ENCODE data around the gene FILIP1. TPM values are rescaled to one million over a fixed set of nuclear protein-coding genes. Genes with fewer than 3 reads are reported as not detected.

FILIP1 gene
- total and polyA plus RNA-seq, 2 of the 8 experiments (the other 6 are each of a cell fraction or from before 2014, with no cell fraction given): 2.4 to 5.7 TPM

DNA sequence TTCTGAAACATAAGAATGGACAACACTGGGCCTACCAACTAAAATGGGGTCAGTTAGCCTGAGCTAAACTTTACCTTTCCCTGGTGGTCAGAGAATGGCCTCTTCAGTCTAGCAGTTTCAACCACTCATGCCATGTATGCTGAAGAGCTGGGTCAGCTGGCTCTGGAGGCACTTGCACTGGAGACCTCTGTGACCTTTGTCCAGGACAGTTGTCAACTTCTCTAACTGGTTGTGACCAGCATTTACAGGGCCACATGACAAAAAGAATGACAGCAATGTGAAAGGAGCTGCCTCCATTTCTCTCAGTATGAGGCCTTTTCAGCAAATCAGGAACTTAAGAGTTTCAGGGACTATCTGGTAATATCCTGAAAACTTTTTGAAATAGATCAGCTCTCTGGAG is 149.1 kb downstream of the FILIP1 start:
- no peak overlapping the region for H2BK120ac ChIP-seq (replicated peaks; ENCODE audit: low read depth, low read length)
- no peak overlapping the region for H2BK5ac ChIP-seq (ENCODE audit: low read depth, low read length)
- H4K5ac ChIP-seq (ENCODE audit: insufficient read length, low read depth, low read length): no peak overlapping the region
- H3K9ac ChIP-seq (replicated peaks in 1 of 4; ENCODE audit: extremely low read depth in 1 of 4, low read depth in 3 of 4, low read length in 3 of 4): no peak overlapping the region
- H4K91ac ChIP-seq (replicated peaks; ENCODE audit: insufficient read length, low read length): no peak overlapping the region
- H3K4me3 ChIP-seq (ENCODE audit: extremely low read depth in 1 of 4, insufficient read depth in 2 of 4, low read depth in 3 of 4, low read length in 4 of 4): no peak overlapping the region
- TF ChIP-seq E2F6 (IDR thresholded peaks at IDR 0.05): no peak
- no peak for TF ChIP-seq HDAC2 (IDR thresholded peaks at IDR 0.05; ENCODE audit: borderline replicate concordance in 1 of 2, low read depth in 2 of 2, low read length in 2 of 2)
- no peak for TF ChIP-seq SP2 (IDR thresholded peaks at IDR 0.05; ENCODE audit: low read length)
- no peak for TF ChIP-seq CEBPB (IDR thresholded peaks at IDR 0.05; ENCODE audit: low read depth, low read length)
- TF ChIP-seq EP300 (IDR thresholded peaks at IDR 0.05; ENCODE audit: borderline replicate concordance in 1 of 2, low read depth in 2 of 2, low read length in 2 of 2): no peak
- no peak for TF ChIP-seq YY1 (IDR thresholded peaks at IDR 0.05; ENCODE audit: low read depth, low read length)
- TF ChIP-seq CREB1 (IDR thresholded peaks at IDR 0.05): no peak
- TF ChIP-seq, protein P1, sequence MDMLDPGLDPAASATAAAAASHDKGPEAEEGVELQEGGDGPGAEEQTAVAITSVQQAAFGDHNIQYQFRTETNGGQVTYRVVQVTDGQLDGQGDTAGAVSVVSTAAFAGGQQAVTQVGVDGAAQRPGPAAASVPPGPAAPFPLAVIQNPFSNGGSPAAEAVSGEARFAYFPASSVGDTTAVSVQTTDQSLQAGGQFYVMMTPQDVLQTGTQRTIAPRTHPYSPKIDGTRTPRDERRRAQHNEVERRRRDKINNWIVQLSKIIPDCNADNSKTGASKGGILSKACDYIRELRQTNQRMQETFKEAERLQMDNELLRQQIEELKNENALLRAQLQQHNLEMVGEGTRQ (IDR thresholded peaks at IDR 0.05; ENCODE audit: low read length): no peak
- no peaks in the 10 kb centered on the region for H3K79me1 ChIP-seq (ENCODE audit: low read depth, low read length)
- no peaks in the 10 kb centered on the region; a peak in 1 of 8 replicates for H3K36me3 ChIP-seq (ENCODE audit: control insufficient read depth in 2 of 4, insufficient read depth in 4 of 4, low read length in 3 of 4)
- no peak overlapping the region for H3K14ac ChIP-seq (ENCODE audit: insufficient read length)
- no peaks in the 10 kb centered on the region for H3K79me2 ChIP-seq (ENCODE audit: control insufficient read depth in 1 of 2, insufficient read depth in 2 of 2, low read length in 2 of 2)
- H2AFZ ChIP-seq (ENCODE audit: low read length): no peak overlapping the region
- H3K23me2 ChIP-seq (ENCODE audit: low read depth, low read length): peaks cover 3% of the 10 kb centered on the region; the same call in 1 of the 2 replicates
- H2BK15ac ChIP-seq (ENCODE audit: low read length): no peak overlapping the region
- H2BK20ac ChIP-seq (ENCODE audit: low read length): no peak overlapping the region
- no peak for FAIRE-seq
- no peak overlapping the region for H2AK5ac ChIP-seq (ENCODE audit: low read depth, low read length)
- no peak overlapping the region for H2BK12ac ChIP-seq (ENCODE audit: low read depth, low read length)
- H3K4me2 ChIP-seq (ENCODE audit: insufficient read depth in 1 of 2, low read depth in 2 of 2, low read length in 2 of 2): no peak overlapping the region
- no peaks in the 10 kb centered on the region for H3K27me3 ChIP-seq (replicated peaks in 1 of 4; ENCODE audit: control insufficient read depth in 3 of 4, extremely low read depth in 1 of 4, insufficient read depth in 3 of 4, low read length in 3 of 4)
- no peak overlapping the region for H3K18ac ChIP-seq (ENCODE audit: extremely low read depth, low read length)
- H3K9me3 ChIP-seq (ENCODE audit: insufficient read depth in 2 of 2, low read depth in 1 of 2, low read length in 1 of 2): no peaks in the 10 kb centered on the region
- H3K4me1 ChIP-seq (replicated peaks in 1 of 4; ENCODE audit: control insufficient read depth in 3 of 4, insufficient read depth in 4 of 4, low read length in 3 of 4): peaks cover 0 to 4% (median 3%) of the 10 kb centered on the region in 4 experiments; a peak in 3 of 7 replicates
- H4K8ac ChIP-seq (ENCODE audit: extremely low read depth, insufficient read depth, low read length): no peak overlapping the region
- POLR2A ChIA-PET (ENCODE audit: partially characterized antibody): interaction anchor here (0.6 to 3.8 kb wide), 2 partner anchors 10 to 314 kb away, joined by 3 to 14 read pairs; no protein-coding TSS in a partner anchor
- DNase-seq (ENCODE audit: low read depth in 1 of 2, low spot score in 2 of 2): no peak
- no peak overlapping the region for H3K27ac ChIP-seq (ENCODE audit: low read depth, low read length)
- no peak overlapping the region for H3K4ac ChIP-seq (replicated peaks; ENCODE audit: insufficient read length, low read depth, low read length)
- H4K20me1 ChIP-seq (replicated peaks in 1 of 2; ENCODE audit: control insufficient read depth in 1 of 2, insufficient read depth in 2 of 2, low read length in 2 of 2): no peaks in the 10 kb centered on the region
- H3K56ac ChIP-seq (replicated peaks; ENCODE audit: insufficient read length, low read depth, low read length): no peak overlapping the region
- CTCF ChIA-PET (ENCODE audit: partially characterized antibody): interaction anchor here (1.0 to 1.5 kb wide), 5 partner anchors 12 to 78 kb away, joined by 4 to 8 read pairs (median 5); no protein-coding TSS in a partner anchor
- no peak overlapping the region for H3K23ac ChIP-seq (ENCODE audit: insufficient read length)

Measured in H1 (cell line).